Neutrophil (primary cell): ENCODE measurements around the gene FAM163B.

ENCODE experiments used
- H3K27ac ChIP-seq: fragments of 200-600 bp; sonication (generic); 2 replicates; pipeline ENCODE4 v1.5.1; 2016; ENCODE audit warnings: mild to moderate bottlenecking, moderate library complexity
- H3K27me3 ChIP-seq: fragments of 200-600 bp; sonication (generic); 2 replicates; pipeline ENCODE4 v1.6.0; 2016; ENCODE audit warnings: mild to moderate bottlenecking
- H3K36me3 ChIP-seq: fragments of 200-600 bp; sonication (generic); 2 replicates; pipeline ENCODE4 v1.5.1; 2017
- H3K4me1 ChIP-seq, 2 experiments: fragments of 200-600 bp in 1 of 2; sonication (generic) in 1 of 2; 1 replicate in 1 of 2; 2 replicates in 1 of 2; pipeline versions ENCODE4 v1.5.1 to v1.6.1; 2013 to 2016; ENCODE audit warnings: low read depth in 1 of 2, low read length in 1 of 2, mild to moderate bottlenecking in 1 of 2, moderate library complexity in 1 of 2; ENCODE audit not compliant: control insufficient read depth in 1 of 2, insufficient read depth in 1 of 2
- H3K4me3 ChIP-seq, 2 experiments: fragments of 200-600 bp in 1 of 2; sonication (generic) in 1 of 2; 1 replicate in 1 of 2; 2 replicates in 1 of 2; pipeline ENCODE4 v1.5.1; 2013 to 2016; ENCODE audit warnings: low read depth in 1 of 2, low read length in 1 of 2, mild to moderate bottlenecking in 1 of 2, moderate library complexity in 1 of 2
- H3K9me3 ChIP-seq: fragments of 200-600 bp; sonication (generic); 2 replicates; pipeline ENCODE4 v1.5.1; 2016
- TF ChIP-seq, protein P1 (sequence below): fragments of 200-600 bp; sonication (generic); IDR thresholded peaks from 2 replicates; pipeline ENCODE4 v1.5.1; 2016; ENCODE audit warnings: antibody characterized with exemption

FAM163B gene

DNA sequence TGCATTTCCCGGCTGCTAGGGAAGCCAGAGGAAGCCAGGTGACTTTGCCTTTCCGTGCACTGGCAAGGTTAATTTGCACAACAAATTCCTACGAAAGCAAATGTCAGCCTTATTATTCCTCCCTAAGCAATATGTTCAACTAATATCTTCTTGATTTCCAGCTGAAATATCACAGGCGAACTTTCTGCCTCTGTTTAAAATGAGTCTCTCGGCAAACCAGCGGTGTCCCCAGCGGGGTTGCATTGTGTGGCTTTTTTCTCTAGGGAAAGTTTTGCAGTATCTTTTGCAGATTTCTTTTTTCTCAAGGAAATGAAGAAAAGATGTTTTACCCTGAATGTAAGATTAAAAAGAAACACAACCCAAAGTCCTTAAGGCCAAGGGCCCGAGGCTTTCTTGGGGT is 28.9 kb upstream of the FAM163B start:
- H3K4me1 ChIP-seq = no peaks in the 10 kb centered on the region
- TF ChIP-seq, protein P1, sequence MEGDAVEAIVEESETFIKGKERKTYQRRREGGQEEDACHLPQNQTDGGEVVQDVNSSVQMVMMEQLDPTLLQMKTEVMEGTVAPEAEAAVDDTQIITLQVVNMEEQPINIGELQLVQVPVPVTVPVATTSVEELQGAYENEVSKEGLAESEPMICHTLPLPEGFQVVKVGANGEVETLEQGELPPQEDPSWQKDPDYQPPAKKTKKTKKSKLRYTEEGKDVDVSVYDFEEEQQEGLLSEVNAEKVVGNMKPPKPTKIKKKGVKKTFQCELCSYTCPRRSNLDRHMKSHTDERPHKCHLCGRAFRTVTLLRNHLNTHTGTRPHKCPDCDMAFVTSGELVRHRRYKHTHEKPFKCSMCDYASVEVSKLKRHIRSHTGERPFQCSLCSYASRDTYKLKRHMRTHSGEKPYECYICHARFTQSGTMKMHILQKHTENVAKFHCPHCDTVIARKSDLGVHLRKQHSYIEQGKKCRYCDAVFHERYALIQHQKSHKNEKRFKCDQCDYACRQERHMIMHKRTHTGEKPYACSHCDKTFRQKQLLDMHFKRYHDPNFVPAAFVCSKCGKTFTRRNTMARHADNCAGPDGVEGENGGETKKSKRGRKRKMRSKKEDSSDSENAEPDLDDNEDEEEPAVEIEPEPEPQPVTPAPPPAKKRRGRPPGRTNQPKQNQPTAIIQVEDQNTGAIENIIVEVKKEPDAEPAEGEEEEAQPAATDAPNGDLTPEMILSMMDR = no peak
- H3K27me3 ChIP-seq = peaks cover 20% of the 10 kb centered on the region
- no peak overlapping the region for H3K27ac ChIP-seq
- no peaks in the 10 kb centered on the region for H3K36me3 ChIP-seq
- H3K9me3 ChIP-seq = no peaks in the 10 kb centered on the region
- H3K4me3 ChIP-seq = no peak overlapping the region

DNA sequence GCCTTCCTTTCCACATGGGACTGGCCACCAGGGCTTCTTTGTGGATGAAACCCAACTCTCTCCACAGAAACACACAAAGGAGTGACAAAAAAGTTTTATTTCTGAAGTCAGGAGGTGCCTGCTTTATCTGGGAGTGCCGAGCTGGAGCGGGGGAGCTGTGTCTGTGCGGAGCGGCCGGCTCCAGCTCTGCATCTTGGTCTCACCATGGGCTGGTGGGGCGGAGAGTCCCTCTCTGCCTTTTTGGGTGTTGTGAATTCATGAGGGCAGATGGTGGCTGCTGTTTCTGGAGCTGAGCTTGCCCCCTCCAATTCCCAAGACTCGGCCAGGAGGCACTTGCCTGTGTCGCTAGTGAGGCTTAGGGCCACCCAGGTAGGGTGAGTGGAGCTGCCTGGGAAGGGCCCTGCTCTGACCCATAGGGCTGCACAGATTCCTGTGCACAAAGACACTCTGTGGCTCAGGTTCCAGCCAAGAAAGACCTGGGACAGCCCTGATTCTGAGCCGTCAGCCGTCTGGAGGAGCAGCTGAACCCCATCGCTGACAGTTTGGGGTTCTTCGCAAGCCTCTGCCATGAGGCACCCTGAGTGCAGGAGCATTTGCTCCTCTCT is 28.4 kb upstream of the FAM163B start:
- H3K27ac ChIP-seq = no peak overlapping the region
- no peak overlapping the region for H3K4me3 ChIP-seq
- H3K27me3 ChIP-seq = peaks cover 21% of the 10 kb centered on the region
- H3K9me3 ChIP-seq = no peaks in the 10 kb centered on the region
- H3K4me1 ChIP-seq = no peaks in the 10 kb centered on the region
- TF ChIP-seq, protein P1 = no peak
- no peaks in the 10 kb centered on the region for H3K36me3 ChIP-seq

DNA sequence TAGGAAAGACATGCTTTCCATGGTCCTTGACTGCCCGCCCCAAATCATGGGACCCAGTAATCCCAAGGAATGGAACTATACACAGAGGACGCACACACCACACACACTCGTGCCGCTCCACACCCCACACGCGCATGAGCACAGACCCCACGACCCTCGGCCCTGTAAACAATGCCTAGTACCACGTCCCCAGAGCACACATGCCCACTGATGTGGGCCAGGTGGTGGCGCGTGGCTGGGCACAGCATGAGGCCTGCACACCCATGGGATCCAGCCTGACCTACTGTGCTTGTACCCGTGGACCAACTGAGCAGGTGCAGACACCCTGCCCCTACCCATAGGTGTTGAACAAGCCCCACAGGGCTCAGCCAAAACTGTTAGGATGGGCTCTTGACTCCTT is 27.7 kb upstream of the FAM163B start:
- no peak overlapping the region for H3K27ac ChIP-seq
- no peaks in the 10 kb centered on the region for H3K36me3 ChIP-seq
- H3K27me3 ChIP-seq = peaks cover 21% of the 10 kb centered on the region
- H3K4me1 ChIP-seq = no peaks in the 10 kb centered on the region
- no peak overlapping the region for H3K4me3 ChIP-seq
- no peaks in the 10 kb centered on the region for H3K9me3 ChIP-seq
- TF ChIP-seq, protein P1 = no peak

DNA sequence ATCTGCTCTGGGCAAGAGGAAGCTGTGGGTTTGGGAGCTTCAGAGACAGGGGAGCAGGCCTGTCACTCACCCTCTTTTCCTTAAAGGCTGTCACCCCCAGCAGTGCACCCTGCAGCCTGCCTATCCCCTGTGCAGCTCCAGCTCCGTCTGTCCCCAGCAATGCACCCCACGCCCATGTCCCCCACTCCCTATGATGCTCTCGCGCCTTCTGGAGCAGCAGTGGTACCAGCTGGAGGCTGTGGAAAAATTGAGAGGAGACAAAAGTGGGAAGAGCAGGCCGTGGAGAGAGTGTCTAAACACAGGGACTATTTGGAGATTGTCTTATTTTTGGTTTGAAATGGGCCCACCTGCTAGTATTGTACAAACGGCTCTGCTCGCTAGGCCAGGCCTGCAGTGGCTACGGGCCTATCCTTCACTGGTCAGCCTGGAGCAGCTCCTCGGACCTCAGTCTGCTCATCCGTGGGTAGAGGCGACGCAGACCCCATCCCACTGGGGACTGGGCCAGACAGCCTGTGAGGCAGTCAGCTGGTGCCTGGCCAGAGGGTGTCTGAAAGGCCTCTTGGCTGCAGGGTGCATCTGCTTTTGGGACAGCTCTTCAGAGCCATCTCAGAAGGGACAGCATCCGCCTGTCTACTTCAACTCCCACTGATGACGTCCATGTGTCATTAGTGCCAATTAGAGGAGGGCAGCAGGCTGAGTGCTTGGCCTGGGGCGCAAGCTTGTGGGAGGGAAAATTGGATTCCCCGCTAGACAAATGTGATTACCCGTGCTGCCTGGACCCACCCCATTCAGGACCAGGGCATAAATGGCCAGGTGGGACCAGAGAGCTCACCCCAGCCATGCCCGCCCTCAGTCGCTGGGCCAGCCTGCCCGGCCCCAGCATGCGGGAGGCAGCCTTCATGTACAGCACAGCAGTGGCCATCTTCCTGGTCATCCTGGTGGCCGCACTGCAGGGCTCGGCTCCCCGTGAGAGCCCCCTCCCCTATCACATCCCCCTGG is 26.6 kb upstream of the FAM163B start, which contains the start of gene DBH:
Gene DBH, plus strand, starts transcription at position 831 of the 999 bp plus-strand sequence. Its CDS starts 9 bp downstream, at position 840.
- Histone ChIP-seq H3K36me3 (no peaks in the 10 kb centered on the region), H3K4me1 (no peaks in the 10 kb centered on the region), H3K27me3 (peaks cover 21% of the 10 kb centered on the region), H3K27ac (no peak within 1 kb of the TSS), H3K4me3 (no peak within 1 kb of the TSS), H3K9me3 (no peaks in the 10 kb centered on the region)
- TF ChIP-seq, protein P1 = no peak

DNA sequence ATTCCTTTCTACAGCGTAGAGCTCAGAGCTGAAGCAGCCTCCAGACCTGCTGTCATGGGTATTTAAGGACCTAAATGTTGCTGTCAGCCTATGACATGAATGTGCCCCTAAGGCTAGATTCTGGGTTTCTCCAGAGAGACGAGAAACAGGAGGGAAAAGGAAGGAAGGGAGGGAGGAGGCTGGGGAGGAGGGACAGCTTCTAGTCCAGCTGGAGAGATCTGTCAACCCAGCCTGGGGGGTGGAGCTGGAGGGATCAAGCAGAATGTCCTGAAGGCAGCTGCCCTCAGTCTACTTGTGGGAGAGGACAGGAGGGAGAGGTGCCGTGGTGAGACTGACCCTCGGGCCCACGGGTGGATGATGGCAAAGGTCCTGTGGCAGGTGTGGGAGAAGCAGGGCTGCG is 25.9 kb upstream of the FAM163B start:
- Histone ChIP-seq H3K27me3 (peaks cover 21% of the 10 kb centered on the region), H3K27ac (no peak overlapping the region), H3K36me3 (no peaks in the 10 kb centered on the region), H3K9me3 (no peaks in the 10 kb centered on the region), H3K4me1 (no peaks in the 10 kb centered on the region), H3K4me3 (no peak overlapping the region)
- TF ChIP-seq, protein P1 = no peak
